HEK293 (cell line): ENCODE data around the gene ATP8A2.
A peak's percentile ranks its signal among the peaks of the same experiment; 100 is the strongest.

Experiments
- CTCF ChIA-PET: fragments of 350-600 bp; formaldehyde crosslinking; extraction: SDS; loops from one replicate; lab custom pipeline; 2021; ENCODE audit warnings: antibody characterized with exemption; lab: Yijun Ruan, JAX
- POLR2A ChIA-PET: fragments of 300-600 bp; formaldehyde crosslinking; extraction: SDS; loops from one replicate; lab custom pipeline; 2020; ENCODE audit warnings: antibody characterized with exemption, inconsistent platforms; lab: Yijun Ruan, JAX
- H3K27ac ChIP-seq: fragments of 200-500 bp; sonication (Bioruptor generic); 2 replicates; pipeline ENCODE4 v1.5.1; 2014; ENCODE audit warnings: low read depth, low read length, control low read depth, inconsistent platforms; ENCODE audit errors: extremely low read depth
- H3K36me3 ChIP-seq, 2 experiments: fragments of 200-500 bp in 1 of 2; sonication (Bioruptor generic) in 1 of 2; 1 replicate in 1 of 2; 2 replicates in 1 of 2; pipeline ENCODE4 v1.5.1; 2014 to 2017; ENCODE audit warnings: inconsistent platforms in 2 of 2, low read length in 2 of 2; ENCODE audit not compliant: control insufficient read depth in 2 of 2, insufficient read depth in 1 of 2
- H3K4me1 ChIP-seq: fragments of 200-500 bp; sonication (Bioruptor generic); 2 replicates; pipeline ENCODE4 v1.5.1; 2014; ENCODE audit warnings: mild to moderate bottlenecking, low read length, inconsistent platforms; ENCODE audit not compliant: control insufficient read depth, insufficient read depth
- H3K4me3 ChIP-seq: 2 replicates; pipeline ENCODE4 v1.5.1; 2011; ENCODE audit warnings: low read depth, mild to moderate bottlenecking, control low read depth, low read length, moderate library complexity
- H3K9me3 ChIP-seq: fragments of 200-500 bp; sonication (Bioruptor generic); 2 replicates; pipeline ENCODE4 v1.5.1; 2014; ENCODE audit warnings: low read depth, low read length, inconsistent platforms; ENCODE audit not compliant: control insufficient read depth, insufficient read depth
- FEZF1 ChIP-seq: fragments of 450-650 bp; formaldehyde crosslinking; IDR thresholded peaks from 2 replicates; pipeline ENCODE4 v1.5.1; 2016; ENCODE audit warnings: missing biosample characterization, missing genetic modification characterization
- GLI2 ChIP-seq: fragments of 450-650 bp; formaldehyde crosslinking; IDR thresholded peaks from 2 replicates; pipeline ENCODE4; 2017; ENCODE audit warnings: missing biosample characterization, missing genetic modification characterization, low read depth, borderline replicate concordance
- GLI4 ChIP-seq: fragments of 450-650 bp; formaldehyde crosslinking; IDR thresholded peaks from 2 replicates; pipeline ENCODE4 v1.5.1; 2016; ENCODE audit warnings: missing biosample characterization, missing genetic modification characterization
- GLIS1 ChIP-seq: fragments of 450-650 bp; formaldehyde crosslinking; IDR thresholded peaks from 2 replicates; pipeline ENCODE4 v1.5.1; 2016; ENCODE audit warnings: missing biosample characterization, missing genetic modification characterization
- MEIS1 ChIP-seq: sonication (generic); formaldehyde crosslinking; IDR thresholded peaks from 2 replicates; pipeline ENCODE4 v1.8.1; 2022; ENCODE audit warnings: missing genetic modification reagents, mild to moderate bottlenecking, borderline replicate concordance
- PRDM1 ChIP-seq: fragments of 450-650 bp; formaldehyde crosslinking; IDR thresholded peaks from 2 replicates; pipeline ENCODE4; 2016; ENCODE audit warnings: missing biosample characterization, missing genetic modification characterization
- REPIN1 ChIP-seq: fragments of 450-650 bp; formaldehyde crosslinking; IDR thresholded peaks from 2 replicates; pipeline ENCODE4 v1.5.1; 2017; ENCODE audit warnings: missing biosample characterization, missing genetic modification characterization, low read depth
- SALL2 ChIP-seq: fragments of 450-650 bp; formaldehyde crosslinking; IDR thresholded peaks from 2 replicates; pipeline ENCODE4 v1.5.0; 2017; ENCODE audit warnings: missing biosample characterization, mild to moderate bottlenecking, missing genetic modification characterization, borderline replicate concordance
- SP3 ChIP-seq: fragments of 450-650 bp; formaldehyde crosslinking; IDR thresholded peaks from 2 replicates; pipeline ENCODE4 v1.5.1; 2016; ENCODE audit warnings: missing biosample characterization, missing genetic modification characterization
- TCF7L2 ChIP-seq: IDR thresholded peaks from 2 replicates; pipeline ENCODE4 v1.6.1; 2011; ENCODE audit warnings: low read depth, mild to moderate bottlenecking, inconsistent platforms, low read length, moderate library complexity, borderline replicate concordance
- ZFP41 ChIP-seq: fragments of 450-650 bp; formaldehyde crosslinking; IDR thresholded peaks from 2 replicates; pipeline ENCODE4 v1.5.1; 2016; ENCODE audit warnings: missing biosample characterization, missing genetic modification characterization, borderline replicate concordance
- ZNF175 ChIP-seq: fragments of 450-650 bp; formaldehyde crosslinking; IDR thresholded peaks from 2 replicates; pipeline ENCODE4 v1.5.1; 2016; ENCODE audit warnings: missing biosample characterization, missing genetic modification characterization
- ZNF18 ChIP-seq: fragments of 450-650 bp; formaldehyde crosslinking; IDR thresholded peaks from 2 replicates; pipeline ENCODE4 v1.5.1; 2016; ENCODE audit warnings: missing biosample characterization, missing genetic modification characterization
- ZNF239 ChIP-seq: fragments of 450-650 bp; formaldehyde crosslinking; IDR thresholded peaks from 2 replicates; pipeline ENCODE4 v1.5.1; 2016; ENCODE audit warnings: missing biosample characterization, missing genetic modification characterization
- ZNF292 ChIP-seq: fragments of 450-650 bp; formaldehyde crosslinking; IDR thresholded peaks from 2 replicates; pipeline ENCODE4 v1.5.1; 2016; ENCODE audit warnings: low read depth, missing biosample characterization, missing genetic modification characterization, borderline replicate concordance
- ZNF311 ChIP-seq: fragments of 450-650 bp; formaldehyde crosslinking; IDR thresholded peaks from 2 replicates; pipeline ENCODE4 v1.5.1; 2017; ENCODE audit warnings: missing biosample characterization, missing genetic modification characterization, borderline replicate concordance
- ZNF354C ChIP-seq: fragments of 450-650 bp; formaldehyde crosslinking; IDR thresholded peaks from 2 replicates; pipeline ENCODE4 v1.5.1; 2016; ENCODE audit warnings: missing biosample characterization, missing genetic modification characterization, low read depth, borderline replicate concordance
- ZNF514 ChIP-seq: fragments of 450-650 bp; formaldehyde crosslinking; IDR thresholded peaks from 2 replicates; pipeline ENCODE4 v1.5.1; 2016; ENCODE audit warnings: missing biosample characterization, missing genetic modification characterization
- ZNF600 ChIP-seq: fragments of 450-650 bp; formaldehyde crosslinking; IDR thresholded peaks from 2 replicates; pipeline ENCODE4 v1.5.1; 2016; ENCODE audit warnings: missing biosample characterization, missing genetic modification characterization
- ZNF677 ChIP-seq: fragments of 450-650 bp; IDR thresholded peaks from 2 replicates; pipeline ENCODE4 v1.5.0; 2018; ENCODE audit warnings: missing biosample characterization, mild to moderate bottlenecking, missing genetic modification characterization, moderate library complexity
- ZNF843 ChIP-seq: fragments of 450-650 bp; formaldehyde crosslinking; IDR thresholded peaks from 2 replicates; pipeline ENCODE4 v1.5.1; 2016; ENCODE audit warnings: missing biosample characterization, missing genetic modification characterization
- ZXDB ChIP-seq: fragments of 450-650 bp; formaldehyde crosslinking; IDR thresholded peaks from 2 replicates; pipeline ENCODE4 v1.5.1; 2016; ENCODE audit warnings: missing biosample characterization, missing genetic modification characterization
- TF ChIP-seq, protein P1 (sequence below): fragments of 450-650 bp; formaldehyde crosslinking; IDR thresholded peaks from 2 replicates; pipeline ENCODE4 v1.5.1; 2016; ENCODE audit warnings: missing biosample characterization, missing genetic modification characterization
- TF ChIP-seq, protein P2 (sequence below): fragments of 450-650 bp; formaldehyde crosslinking; IDR thresholded peaks from 2 replicates; pipeline ENCODE4; 2016; ENCODE audit warnings: missing biosample characterization, missing genetic modification characterization

The ATP8A2 gene

DNA sequence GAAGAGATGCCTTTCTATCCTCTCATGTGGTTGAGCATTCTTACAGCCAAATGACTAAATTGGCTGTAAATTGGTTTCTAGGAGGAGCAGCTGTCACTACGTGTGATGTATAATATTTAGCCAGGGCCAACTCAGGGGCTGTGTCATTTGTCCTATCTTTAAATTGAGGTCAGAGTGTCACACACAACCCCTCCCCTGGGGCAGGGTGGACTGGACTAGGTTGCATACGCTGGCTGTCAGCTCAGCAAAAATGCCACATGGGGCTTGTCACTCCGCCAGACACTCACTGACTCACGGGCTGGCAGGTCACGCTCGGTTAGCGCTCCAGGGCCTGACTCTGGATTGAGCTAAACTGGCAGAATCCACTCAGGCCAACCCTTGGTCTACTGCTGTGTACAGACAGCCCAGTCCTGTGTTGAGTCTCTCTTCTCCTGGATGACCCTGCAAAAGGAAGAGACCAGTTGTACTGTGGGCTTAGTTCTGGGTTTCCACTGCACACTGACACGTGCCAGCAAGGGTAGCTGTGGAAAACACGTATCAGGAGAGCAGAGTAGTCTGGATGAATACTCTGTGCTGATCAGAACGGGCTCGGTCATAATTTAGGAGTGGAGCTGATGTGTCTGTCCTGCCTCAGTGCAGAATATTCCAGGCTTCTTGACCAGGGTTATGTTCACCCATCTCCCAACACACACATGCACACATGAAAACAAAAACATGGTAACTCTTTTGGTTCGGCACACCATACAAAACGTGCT lies 650.9 kb downstream of the ATP8A2 start (continued):
- TF ChIP-seq PRDM1: no peak
- peak; percentile 94 for TF ChIP-seq FEZF1 (tag by site-specific recombination)
- TF ChIP-seq SP3 (tag by site-specific recombination): no peak
- TF ChIP-seq, protein P1, sequence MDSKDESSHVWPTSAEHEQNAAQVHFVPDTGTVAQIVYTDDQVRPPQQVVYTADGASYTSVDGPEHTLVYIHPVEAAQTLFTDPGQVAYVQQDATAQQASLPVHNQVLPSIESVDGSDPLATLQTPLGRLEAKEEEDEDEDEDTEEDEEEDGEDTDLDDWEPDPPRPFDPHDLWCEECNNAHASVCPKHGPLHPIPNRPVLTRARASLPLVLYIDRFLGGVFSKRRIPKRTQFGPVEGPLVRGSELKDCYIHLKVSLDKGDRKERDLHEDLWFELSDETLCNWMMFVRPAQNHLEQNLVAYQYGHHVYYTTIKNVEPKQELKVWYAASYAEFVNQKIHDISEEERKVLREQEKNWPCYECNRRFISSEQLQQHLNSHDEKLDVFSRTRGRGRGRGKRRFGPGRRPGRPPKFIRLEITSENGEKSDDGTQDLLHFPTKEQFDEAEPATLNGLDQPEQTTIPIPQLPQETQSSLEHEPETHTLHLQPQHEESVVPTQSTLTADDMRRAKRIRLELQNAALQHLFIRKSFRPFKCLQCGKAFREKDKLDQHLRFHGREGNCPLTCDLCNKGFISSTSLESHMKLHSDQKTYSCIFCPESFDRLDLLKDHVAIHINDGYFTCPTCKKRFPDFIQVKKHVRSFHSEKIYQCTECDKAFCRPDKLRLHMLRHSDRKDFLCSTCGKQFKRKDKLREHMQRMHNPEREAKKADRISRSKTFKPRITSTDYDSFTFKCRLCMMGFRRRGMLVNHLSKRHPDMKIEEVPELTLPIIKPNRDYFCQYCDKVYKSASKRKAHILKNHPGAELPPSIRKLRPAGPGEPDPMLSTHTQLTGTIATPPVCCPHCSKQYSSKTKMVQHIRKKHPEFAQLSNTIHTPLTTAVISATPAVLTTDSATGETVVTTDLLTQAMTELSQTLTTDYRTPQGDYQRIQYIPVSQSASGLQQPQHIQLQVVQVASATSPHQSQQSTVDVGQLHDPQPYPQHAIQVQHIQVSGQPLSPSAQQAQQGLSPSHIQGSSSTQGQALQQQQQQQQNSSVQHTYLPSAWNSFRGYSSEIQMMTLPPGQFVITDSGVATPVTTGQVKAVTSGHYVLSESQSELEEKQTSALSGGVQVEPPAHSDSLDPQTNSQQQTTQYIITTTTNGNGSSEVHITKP: peak; percentile 76

DNA sequence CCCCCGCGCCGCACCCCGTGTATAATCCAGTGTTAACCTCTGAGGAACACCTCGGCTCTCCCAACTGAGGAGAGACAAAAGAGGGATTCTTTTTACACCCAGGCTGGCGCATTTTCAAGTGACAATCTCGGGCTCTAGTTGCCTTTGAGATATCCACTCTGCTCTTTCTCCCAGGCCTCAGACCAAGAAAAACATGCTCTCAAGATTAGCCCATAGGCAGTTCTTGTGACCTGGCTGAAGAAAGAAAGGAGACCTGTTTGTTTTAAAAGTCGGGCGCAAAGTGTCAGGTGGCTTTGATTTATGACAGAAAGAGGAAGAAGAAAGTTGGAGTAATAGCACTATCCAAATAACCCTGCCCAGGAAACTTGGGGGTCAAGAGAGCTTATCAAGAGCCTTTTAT lies 652.8 kb downstream of the ATP8A2 start:
- no peak overlapping the region for H3K4me3 ChIP-seq
- ChIA-PET POLR2A (no interaction called here), CTCF (interaction anchor here (1.0 kb wide), 1 partner anchor 696 kb away, joined by 4 read pairs; no protein-coding TSS in a partner anchor)
- H3K9me3 ChIP-seq: no peaks in the 10 kb centered on the region
- H3K36me3 ChIP-seq: no peaks in the 10 kb centered on the region
- TF ChIP-seq GLI2 (tag by site-specific recombination) (no peak), ZNF843 (tag by site-specific recombination) (no peak), ZNF18 (tag by site-specific recombination) (no peak), GLI4 (tag by site-specific recombination) (no peak), SALL2 (no peak), REPIN1 (tag by site-specific recombination) (no peak), TCF7L2 (peak; percentile 48; the same call in 1 of the 2 replicates), ZNF239 (tag by site-specific recombination) (no peak), ZNF354C (tag by site-specific recombination) (no peak), FEZF1 (tag by site-specific recombination) (0 out of 2 replicates have a peak, but pooled peaks have one; percentile 9), ZNF514 (no peak), ZNF175 (no peak), MEIS1 (CRISPR knock-in tag) (no peak), ZXDB (tag by site-specific recombination) (no peak)
- peaks cover 9% of the 10 kb centered on the region for H3K4me1 ChIP-seq
- no peak overlapping the region for H3K27ac ChIP-seq

DNA sequence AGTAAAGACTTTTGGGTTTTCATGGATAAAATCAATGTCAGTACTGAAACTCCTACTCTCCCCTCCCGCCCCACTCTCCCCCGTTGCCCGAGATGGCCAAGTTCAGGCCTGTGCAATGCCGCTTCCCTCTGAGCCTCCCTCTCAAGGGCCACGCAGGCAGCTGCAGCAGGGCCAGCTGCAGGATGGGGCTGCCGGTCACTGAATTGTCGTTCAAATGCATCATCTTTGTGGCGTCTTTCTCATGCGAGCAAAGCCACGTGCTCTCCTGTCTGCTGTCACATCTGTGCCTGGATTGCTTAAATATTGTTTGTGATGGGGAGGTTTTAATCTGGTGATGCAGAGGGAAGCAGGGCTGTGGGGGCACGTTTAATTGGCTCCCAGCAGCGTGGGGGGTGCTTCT lies 653.4 kb downstream of the ATP8A2 start:
- H3K4me1 ChIP-seq: peaks cover 8% of the 10 kb centered on the region

More for the DNA sequence above, 653.4 kb downstream of the ATP8A2 start:
- ChIA-PET POLR2A (no interaction called here), CTCF (interaction anchor here (1.0 kb wide), 1 partner anchor 695 kb away, joined by 4 read pairs; no protein-coding TSS in a partner anchor)
- H3K9me3 ChIP-seq: no peaks in the 10 kb centered on the region
- TF ChIP-seq, protein P2, sequence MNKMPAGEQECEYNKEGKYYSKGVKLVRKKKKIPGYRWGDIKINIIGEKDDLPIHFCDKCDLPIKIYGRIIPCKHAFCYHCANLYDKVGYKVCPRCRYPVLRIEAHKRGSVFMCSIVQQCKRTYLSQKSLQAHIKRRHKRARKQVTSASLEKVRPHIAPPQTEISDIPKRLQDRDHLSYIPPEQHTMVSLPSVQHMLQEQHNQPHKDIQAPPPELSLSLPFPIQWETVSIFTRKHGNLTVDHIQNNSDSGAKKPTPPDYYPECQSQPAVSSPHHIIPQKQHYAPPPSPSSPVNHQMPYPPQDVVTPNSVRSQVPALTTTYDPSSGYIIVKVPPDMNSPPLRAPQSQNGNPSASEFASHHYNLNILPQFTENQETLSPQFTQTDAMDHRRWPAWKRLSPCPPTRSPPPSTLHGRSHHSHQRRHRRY: no peak
- TF ChIP-seq ZNF677 (tag by site-specific recombination) (no peak), ZNF311 (tag by site-specific recombination) (no peak), GLIS1 (tag by site-specific recombination) (no peak), ZNF600 (tag by site-specific recombination) (no peak), GLI2 (tag by site-specific recombination) (no peak), ZNF292 (no peak), ZFP41 (tag by site-specific recombination) (no peak)
- H3K27ac ChIP-seq: no peak overlapping the region
- no peak overlapping the region for H3K4me3 ChIP-seq
- no peaks in the 10 kb centered on the region for H3K36me3 ChIP-seq
